HTERT RPE-1 (cell line): ENCODE results near the gene PARD3.
"Not testable (repeated sequence)": the region's sequence is repeated elsewhere in the genome, so short reads cannot be mapped to it uniquely, and the experiment has no call there.

Experiments
- in situ Hi-C: fragments of 300-500 bp; cut with MboI; formaldehyde crosslinking; loops from 4 replicates; pipeline ENCODE4 v1.14.3; 2020; ENCODE audit warnings: low sequenced_read_pairs

Gene PARD3

GRCh38 chr10:34286136-34286739 lies 528.9 kb downstream of the PARD3 start:
- in situ Hi-C loops: no loop called here

- in situ Hi-C loops: no loop called here
Measured at GRCh38 chr10:34281661-34282582, 533.2 kb downstream of the PARD3 start.

- in situ Hi-C loops: no loop called here
Measured at GRCh38 chr10:34280599-34281374, 534.3 kb downstream of the PARD3 start.

- in situ Hi-C loops: no loop called here
Measured at GRCh38 chr10:34275626-34276130, 539.4 kb downstream of the PARD3 start.

- in situ Hi-C loops: no loop called here
Measured at GRCh38 chr10:34274906-34275305, 540.2 kb downstream of the PARD3 start.

GRCh38 chr10:34273340-34273739 lies 541.8 kb downstream of the PARD3 start:
- in situ Hi-C loops: no loop called here

- in situ Hi-C loops: no loop called here
Measured at GRCh38 chr10:34272316-34272715, 542.8 kb downstream of the PARD3 start.

GRCh38 chr10:34268410-34268809 lies 546.7 kb downstream of the PARD3 start:
- in situ Hi-C loops: not testable (repeated sequence)

- in situ Hi-C loops: no loop called here
Measured at GRCh38 chr10:34262985-34263384, 552.1 kb downstream of the PARD3 start.

- in situ Hi-C loops: no loop called here
Measured at GRCh38 chr10:34260904-34261303, 554.2 kb downstream of the PARD3 start.

GRCh38 chr10:34256216-34256615 lies 558.9 kb downstream of the PARD3 start:
- in situ Hi-C loops: no loop called here

GRCh38 chr10:34255035-34255434 lies 560.1 kb downstream of the PARD3 start:
- in situ Hi-C loops: no loop called here

GRCh38 chr10:34254596-34254995 lies 560.5 kb downstream of the PARD3 start:
- in situ Hi-C loops: no loop called here

GRCh38 chr10:34252111-34252510 lies 563.0 kb downstream of the PARD3 start:
- in situ Hi-C loops: no loop called here

- in situ Hi-C loops: no loop called here
Measured at GRCh38 chr10:34251177-34251576, 563.9 kb downstream of the PARD3 start.

GRCh38 chr10:34250722-34251121 lies 564.4 kb downstream of the PARD3 start:
- in situ Hi-C loops: no loop called here

- in situ Hi-C loops: no loop called here
Measured at GRCh38 chr10:34249634-34250033, 565.5 kb downstream of the PARD3 start.

GRCh38 chr10:34247560-34247959 lies 567.5 kb downstream of the PARD3 start:
- in situ Hi-C loops: no loop called here

GRCh38 chr10:34244756-34245484 lies 570.2 kb downstream of the PARD3 start:
- in situ Hi-C loops: no loop called here

GRCh38 chr10:34241226-34242000 lies 573.7 kb downstream of the PARD3 start:
- in situ Hi-C loops: no loop called here
